Duodenal mucosa (tissue), 2 donors: ENCODE results near the gene RGS19.

ENCODE experiments used
- H3K27ac ChIP-seq: one replicate; pipeline ENCODE4 v1.7.0; 2013; ENCODE audit warnings: low read depth, low read length
- H3K27me3 ChIP-seq, 2 donors: one replicate each; pipeline ENCODE4 v1.7.0; 2013; ENCODE audit warnings: low read length in 2 of 2, control low read depth in 1 of 2; ENCODE audit not compliant: insufficient read depth in 2 of 2, control insufficient read depth in 1 of 2
- H3K36me3 ChIP-seq, 2 donors: one replicate each; pipeline ENCODE4 v1.7.0; 2013; ENCODE audit warnings: low read length in 2 of 2, control low read depth in 1 of 2; ENCODE audit not compliant: insufficient read depth in 2 of 2, control insufficient read depth in 1 of 2
- H3K4me1 ChIP-seq, 2 donors: one replicate each; pipeline ENCODE4 v1.7.0; 2013; ENCODE audit warnings: low read length in 2 of 2, control low read depth in 1 of 2; ENCODE audit not compliant: insufficient read depth in 2 of 2, control insufficient read depth in 1 of 2
- H3K4me3 ChIP-seq, 2 donors: one replicate each; pipeline ENCODE4 v1.7.0; 2013; ENCODE audit warnings: low read length in 2 of 2, low read depth in 1 of 2
- H3K9ac ChIP-seq, 2 donors: one replicate each; pipeline ENCODE4 v1.7.0; 2013; ENCODE audit warnings: low read length in 2 of 2, low read depth in 1 of 2
- H3K9me3 ChIP-seq, 2 donors: one replicate each; pipeline ENCODE4 v1.7.0; 2013; ENCODE audit warnings: low read length in 2 of 2, control low read depth in 1 of 2; ENCODE audit not compliant: control insufficient read depth in 1 of 2

Gene RGS19

DNA sequence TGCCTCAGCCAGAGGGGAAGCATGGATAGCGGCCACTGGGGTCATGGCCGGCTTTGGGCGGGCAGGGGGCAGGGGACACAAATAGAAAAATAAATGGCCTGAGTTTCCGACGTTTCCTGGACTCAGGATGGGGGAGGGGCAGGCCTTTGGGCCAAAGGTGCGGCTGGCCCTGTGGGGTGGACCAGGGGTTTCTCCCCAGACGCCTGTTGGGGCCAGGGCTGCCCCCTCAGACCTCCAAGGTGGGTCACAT, 22.8 kb downstream of the RGS19 start:
- Histone ChIP-seq H3K9ac (no peak overlapping the region), H3K4me1 (peaks cover 5 to 6% of the 10 kb centered on the region in 2 donors), H3K27me3 (peaks cover 46 to 52% of the 10 kb centered on the region in 2 donors), H3K36me3 (no peaks in the 10 kb centered on the region), H3K9me3 (no peaks in the 10 kb centered on the region), H3K4me3 (no peak overlapping the region), H3K27ac (no peak overlapping the region)

GRCh38 chr20:64055893-64056638, 23.3 kb downstream of the RGS19 start:
- H3K36me3 ChIP-seq, result no peaks in the 10 kb centered on the region
- no peak overlapping the region for H3K4me3 ChIP-seq
- peak overlapping the region; percentile 62 for H3K27ac ChIP-seq
- no peaks in the 10 kb centered on the region for H3K9me3 ChIP-seq
- H3K4me1 ChIP-seq, result peaks cover 5 to 6% of the 10 kb centered on the region in 2 donors
- peaks cover 51 to 57% of the 10 kb centered on the region in 2 donors for H3K27me3 ChIP-seq
- no peak overlapping the region for H3K9ac ChIP-seq

DNA sequence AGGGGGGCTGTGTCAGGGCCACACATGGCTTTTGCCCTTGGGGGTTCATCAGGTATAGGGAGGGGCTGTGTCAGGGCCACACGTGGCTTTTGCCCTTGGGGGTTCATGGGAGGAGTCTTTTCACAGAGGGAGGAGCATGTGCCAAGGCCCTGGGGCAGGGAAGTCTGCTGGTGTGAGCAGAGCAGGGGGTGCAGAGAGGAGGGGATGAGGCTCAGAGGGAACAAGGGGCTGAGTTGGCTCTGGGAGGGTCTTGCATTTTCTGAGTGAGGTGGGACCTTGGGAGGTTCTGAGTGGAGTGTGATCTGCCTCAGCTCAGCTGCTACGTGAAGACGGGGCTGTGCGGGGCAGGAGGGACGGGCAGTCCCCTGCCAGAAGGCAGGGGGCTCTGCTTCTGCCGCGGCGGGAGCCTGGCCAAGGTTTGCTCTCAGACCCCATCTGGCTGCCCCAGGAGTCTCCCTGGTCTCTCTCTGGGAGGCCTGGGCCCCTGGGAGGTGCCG, 23.9 kb downstream of the RGS19 start:
- Histone ChIP-seq H3K4me3 (no peak overlapping the region), H3K27ac (peak overlapping the region; percentile 62), H3K36me3 (no peaks in the 10 kb centered on the region), H3K27me3 (peaks cover 56 to 61% of the 10 kb centered on the region in 2 donors), H3K9ac (no peak overlapping the region), H3K4me1 (peaks cover 5 to 6% of the 10 kb centered on the region in 2 donors), H3K9me3 (no peaks in the 10 kb centered on the region)

- H3K4me3 ChIP-seq, result no peak overlapping the region
- H3K27me3 ChIP-seq, result peaks cover 64 to 68% of the 10 kb centered on the region in 2 donors
- no peaks in the 10 kb centered on the region for H3K9me3 ChIP-seq
- H3K36me3 ChIP-seq, result no peaks in the 10 kb centered on the region
- no peak overlapping the region for H3K9ac ChIP-seq
- H3K27ac ChIP-seq, result peak overlapping the region; percentile 42
- H3K4me1 ChIP-seq, result peaks cover 5 to 6% of the 10 kb centered on the region in 2 donors
Observed at GRCh38 chr20:64053841-64054661, 25.3 kb downstream of the RGS19 start.

DNA sequence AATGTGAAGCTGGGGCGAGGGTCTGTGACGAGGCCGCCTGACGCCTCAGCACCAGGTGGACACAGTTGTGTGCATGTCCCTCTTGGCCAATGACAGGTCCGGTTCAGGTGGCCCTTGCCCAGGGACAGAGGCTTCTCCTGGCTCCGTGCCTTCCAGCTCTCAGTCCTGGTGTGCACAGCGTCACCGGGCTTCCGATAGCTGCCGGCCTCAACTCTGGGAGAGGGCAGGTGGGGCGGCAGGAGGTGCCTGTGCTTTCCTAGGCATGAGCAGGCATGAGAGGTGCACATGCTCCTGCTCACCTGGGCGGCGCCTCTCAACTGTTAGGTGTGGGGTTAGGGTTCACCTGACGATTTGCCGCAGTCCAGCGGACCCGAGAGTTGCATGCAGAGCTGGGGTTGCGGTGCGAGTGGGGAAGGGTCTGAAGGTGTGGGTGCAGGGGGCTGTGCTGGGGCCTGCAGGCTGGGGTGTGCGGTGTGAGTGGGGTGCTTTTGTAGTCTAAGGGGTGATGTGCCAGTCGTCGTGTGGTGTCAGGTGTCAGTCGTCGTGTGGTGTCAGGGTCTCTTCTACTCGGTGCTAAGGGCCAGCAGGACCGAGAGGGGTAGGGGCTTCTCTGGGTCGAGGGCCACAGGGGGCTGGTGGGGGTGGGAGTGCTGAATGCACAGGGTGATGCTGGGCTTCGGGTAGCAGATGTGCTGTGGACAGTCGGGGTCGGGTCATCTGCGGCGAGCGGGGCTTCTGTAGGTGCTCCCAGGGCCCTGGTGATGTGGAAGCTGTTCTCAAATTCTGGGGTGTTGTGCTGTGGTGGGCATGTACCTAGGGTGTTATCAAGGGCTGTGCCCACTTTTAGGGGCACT, 26.1 kb downstream of the RGS19 start:
- peaks cover 5 to 6% of the 10 kb centered on the region in 2 donors for H3K4me1 ChIP-seq
- H3K36me3 ChIP-seq, result no peaks in the 10 kb centered on the region
- no peak overlapping the region for H3K27ac ChIP-seq
- H3K4me3 ChIP-seq, result no peak overlapping the region
- H3K27me3 ChIP-seq, result peaks cover 64 to 68% of the 10 kb centered on the region in 2 donors
- H3K9me3 ChIP-seq, result no peaks in the 10 kb centered on the region
- H3K9ac ChIP-seq, result no peak overlapping the region

- Histone ChIP-seq H3K9me3 (no peaks in the 10 kb centered on the region), H3K27ac (no peak overlapping the region), H3K4me1 (peaks cover under 1 to 4% of the 10 kb centered on the region in 2 donors), H3K27me3 (peaks cover 65 to 69% of the 10 kb centered on the region in 2 donors), H3K9ac (no peak overlapping the region), H3K36me3 (no peaks in the 10 kb centered on the region), H3K4me3 (no peak overlapping the region)
Observed at GRCh38 chr20:64052326-64052722, 27.0 kb downstream of the RGS19 start.

DNA sequence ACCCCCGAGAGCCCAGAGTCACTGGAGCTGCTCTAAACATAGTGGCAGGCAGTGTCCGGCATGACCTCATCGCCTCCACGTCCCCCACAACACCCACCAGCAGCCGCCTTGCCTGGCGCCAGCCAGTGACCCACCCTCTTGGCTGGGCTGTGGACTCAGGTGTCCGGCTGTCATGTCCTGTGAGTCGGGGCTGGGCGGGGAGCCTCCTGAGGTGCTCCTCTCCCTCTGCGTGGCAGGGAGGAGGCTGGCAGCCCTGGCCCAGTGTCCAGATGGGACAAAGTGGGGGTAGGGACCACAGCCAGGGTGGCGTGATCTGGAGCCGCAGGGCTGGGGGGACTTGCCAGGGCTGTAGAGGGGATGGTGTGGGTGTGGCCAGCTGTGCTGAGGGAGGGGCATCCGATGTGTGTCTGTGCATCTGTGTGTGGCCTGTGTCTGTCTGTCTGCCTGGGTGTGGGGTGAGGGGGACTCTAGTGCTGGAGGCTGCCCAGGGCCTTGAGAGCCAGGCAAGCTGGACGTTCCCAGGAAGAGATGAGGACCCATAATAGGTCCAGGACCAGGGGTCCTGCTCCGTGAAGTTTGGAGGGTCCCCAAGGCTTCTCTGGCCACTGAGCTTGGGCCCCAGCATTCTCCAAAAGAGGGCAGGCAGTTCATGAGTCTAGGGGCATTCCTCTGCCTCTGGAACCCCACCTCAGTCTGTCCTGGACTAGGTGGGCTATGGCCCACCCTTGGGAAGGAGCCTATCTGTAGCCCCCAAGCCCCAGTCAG, 27.6 kb downstream of the RGS19 start:
- H3K27ac ChIP-seq, result peak overlapping the region; percentile 50
- H3K36me3 ChIP-seq, result no peaks in the 10 kb centered on the region
- H3K9me3 ChIP-seq, result no peaks in the 10 kb centered on the region
- H3K9ac ChIP-seq, result no peak overlapping the region
- H3K27me3 ChIP-seq, result peaks cover 63 to 69% of the 10 kb centered on the region in 2 donors
- no peaks in the 10 kb centered on the region for H3K4me1 ChIP-seq
- no peak overlapping the region for H3K4me3 ChIP-seq

DNA sequence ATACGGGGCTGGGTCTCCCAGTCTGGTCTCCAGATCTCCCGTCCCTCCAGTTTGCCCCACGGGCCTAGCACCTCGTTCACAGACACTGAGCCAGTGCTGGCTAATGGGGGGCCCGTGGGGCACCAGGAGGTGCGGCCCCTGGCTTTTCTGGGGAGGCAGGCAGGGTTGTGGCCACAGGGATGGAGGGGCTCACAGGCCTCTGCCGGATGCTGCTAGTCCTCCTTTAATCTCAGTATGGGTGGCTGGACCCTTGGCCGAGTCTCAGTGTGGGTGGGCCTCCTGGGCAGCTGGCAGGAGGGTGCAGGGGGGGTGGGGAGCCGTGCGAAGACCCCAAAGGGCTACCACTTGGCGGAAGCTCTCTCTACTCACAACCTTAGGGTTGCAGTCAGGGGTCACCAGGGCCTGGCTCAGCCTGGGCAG, 28.3 kb downstream of the RGS19 start:
- Histone ChIP-seq H3K9ac (no peak overlapping the region), H3K36me3 (no peaks in the 10 kb centered on the region), H3K4me1 (no peaks in the 10 kb centered on the region), H3K9me3 (no peaks in the 10 kb centered on the region), H3K27ac (peak overlapping the region; percentile 44), H3K4me3 (no peak overlapping the region), H3K27me3 (peaks cover 67 to 71% of the 10 kb centered on the region in 2 donors)

DNA sequence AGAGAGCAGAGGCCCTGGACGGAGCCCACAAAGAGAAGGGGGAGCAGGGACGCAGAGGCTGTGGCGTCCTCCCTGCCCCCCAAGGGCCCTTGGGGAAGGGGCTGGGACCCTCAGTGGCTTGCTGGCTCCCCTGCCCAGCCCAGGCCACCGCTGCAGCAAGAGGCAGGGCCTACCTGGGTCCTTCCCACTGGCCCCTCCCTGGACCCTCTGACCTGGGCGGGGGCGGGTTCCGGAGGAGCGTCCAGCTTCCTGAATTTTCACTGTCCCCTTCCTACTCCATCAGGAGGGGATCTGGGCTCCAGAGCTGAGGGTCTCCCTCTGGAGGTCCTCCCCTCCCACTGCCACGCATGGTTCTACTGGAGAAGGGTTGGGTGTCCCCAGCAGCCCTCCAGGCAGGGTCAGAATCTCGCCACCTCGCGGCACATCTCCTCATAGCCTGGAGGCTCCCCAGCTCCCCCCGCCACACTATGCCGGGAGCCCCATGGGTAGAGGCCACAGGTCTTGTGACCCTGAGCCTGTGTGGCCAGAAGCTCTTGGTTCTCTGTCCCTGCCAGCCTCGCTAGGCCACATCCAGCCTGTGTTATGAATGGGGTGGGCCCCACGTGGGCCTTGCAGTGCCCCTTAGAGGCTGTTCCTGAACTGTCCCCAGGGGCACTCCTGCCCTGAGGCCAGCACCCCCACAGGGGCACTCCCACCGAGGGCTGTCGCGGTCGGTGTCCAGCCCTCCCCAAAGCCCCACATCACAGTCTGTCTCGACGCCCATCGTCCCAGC, 28.9 kb downstream of the RGS19 start:
- Histone ChIP-seq H3K9me3 (no peaks in the 10 kb centered on the region), H3K27me3 (peaks cover 68 to 71% of the 10 kb centered on the region in 2 donors), H3K36me3 (no peaks in the 10 kb centered on the region), H3K27ac (peak overlapping the region; percentile 44), H3K9ac (no peak overlapping the region), H3K4me3 (no peak overlapping the region), H3K4me1 (no peaks in the 10 kb centered on the region)
